Activated T-cell treated with anti-CD3 and anti-CD28 coated beads for 1 hour (primary cell): ENCODE measurements around the gene PHF21B.
"Not testable (repeated sequence)": the region's sequence is repeated elsewhere in the genome, so short reads cannot be mapped to it uniquely, and the experiment has no call there.

ENCODE experiments used
- DNase-seq: peaks from one replicate; pipeline ENCODE4 v3.0.0-alpha.2; 2020; ENCODE audit warnings: low read depth

Gene PHF21B

DNA sequence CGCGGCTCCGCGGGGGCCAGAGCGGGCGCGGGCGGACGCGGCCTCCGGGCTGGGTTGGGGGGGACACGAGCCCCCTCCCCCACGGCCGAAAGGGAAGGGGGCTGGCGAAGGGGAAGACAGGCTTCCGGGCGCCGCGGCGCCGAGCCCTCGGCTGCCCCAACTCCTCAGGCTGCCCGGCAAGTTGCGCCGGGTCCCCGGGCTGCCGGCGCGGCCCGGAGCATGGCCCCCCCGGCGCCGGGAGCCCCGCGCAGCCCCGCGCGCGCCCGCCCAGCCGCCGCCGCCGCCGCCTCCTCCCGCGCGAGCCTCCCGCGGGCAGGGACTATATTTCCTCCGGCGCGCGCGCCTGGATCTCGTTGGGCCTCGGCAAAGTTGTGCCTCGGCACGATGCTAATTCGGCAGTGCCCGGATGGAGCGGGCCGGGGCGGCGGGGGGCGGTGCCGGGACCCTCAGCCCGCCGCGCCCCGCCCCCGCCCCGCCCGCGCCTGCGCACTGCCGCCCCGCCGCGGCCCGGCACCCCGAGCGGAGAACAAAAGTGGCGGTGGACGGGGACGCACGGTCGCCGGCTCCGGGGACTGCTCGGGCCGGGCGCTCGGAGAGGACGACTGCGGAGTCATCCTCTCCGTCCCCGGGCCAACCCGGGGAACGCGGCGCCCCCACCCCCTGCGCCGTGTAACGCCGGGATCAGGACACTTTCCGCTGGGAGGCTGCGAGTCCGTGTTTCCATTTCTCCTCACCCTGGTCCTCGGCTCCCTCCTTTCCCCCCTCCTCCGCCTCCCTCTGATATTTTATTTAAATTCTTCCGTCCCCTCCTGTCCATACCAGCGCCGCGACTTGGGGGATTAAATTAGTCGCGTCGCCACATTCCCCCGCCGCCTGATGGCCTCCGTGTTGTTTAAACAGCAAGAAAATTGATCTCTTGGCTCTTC lies at the start of gene PHF21B:
PHF21B (minus strand) TSS at position 400 of the 926 bp plus-strand sequence. CDS start 456 bp downstream, outside the sequence.
- no peak for DNase-seq

DNA sequence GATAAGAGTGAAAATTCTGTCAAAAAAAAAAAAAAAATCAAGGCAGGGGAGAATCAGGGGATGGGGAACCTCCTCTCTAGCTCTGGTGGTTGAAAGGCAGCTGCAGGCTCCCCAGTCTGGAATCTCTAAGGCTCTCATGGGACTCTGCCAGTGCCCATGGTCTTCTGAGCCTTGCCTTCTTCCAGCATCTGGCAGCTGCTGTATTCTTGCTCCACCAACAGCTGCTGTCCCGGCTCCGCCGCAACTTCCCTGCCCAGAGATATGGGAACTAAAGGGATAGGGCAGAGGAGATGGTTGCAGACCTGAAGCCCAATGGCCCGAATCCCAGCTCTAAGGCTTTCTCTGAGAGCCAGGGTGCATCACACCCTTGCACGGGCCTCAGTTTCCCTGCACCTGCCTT lies 49.5 kb upstream of the PHF21B start:
- DNase-seq = no peak

DNA sequence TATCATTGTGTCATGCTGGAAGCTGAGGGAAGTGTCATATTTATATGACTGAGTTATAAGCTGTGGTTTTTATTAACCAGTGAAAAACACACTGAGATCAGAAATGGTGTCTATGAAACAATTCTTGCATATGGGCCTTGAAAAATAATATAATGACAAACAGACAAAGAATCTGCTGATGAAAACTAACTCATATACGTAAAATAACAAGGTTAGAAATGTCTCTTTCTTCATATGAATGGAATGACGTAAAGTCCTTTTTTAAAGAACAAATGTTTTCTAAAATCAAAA lies 48.8 kb upstream of the PHF21B start:
- no peak for DNase-seq

DNA sequence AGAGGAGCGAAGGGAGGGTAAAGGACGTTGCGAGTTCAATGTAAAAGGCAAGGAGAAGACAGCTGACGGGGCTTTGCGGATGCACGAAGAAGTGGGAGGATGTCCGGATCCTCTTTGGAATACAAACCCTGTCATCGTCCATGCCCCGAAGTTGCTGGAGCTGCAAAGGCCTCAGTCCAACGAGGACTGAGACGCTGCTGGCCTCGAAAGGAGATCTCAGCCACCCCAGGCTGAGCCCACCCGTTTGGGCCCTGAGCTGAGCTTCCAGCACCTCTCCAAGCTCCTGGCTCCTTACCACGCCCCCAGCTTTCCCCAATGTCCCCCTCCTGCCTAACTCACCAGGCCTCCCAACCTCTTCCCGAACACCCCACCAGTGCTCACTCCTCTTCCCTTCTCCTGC lies 46.1 kb upstream of the PHF21B start:
- DNase-seq = no peak

DNA sequence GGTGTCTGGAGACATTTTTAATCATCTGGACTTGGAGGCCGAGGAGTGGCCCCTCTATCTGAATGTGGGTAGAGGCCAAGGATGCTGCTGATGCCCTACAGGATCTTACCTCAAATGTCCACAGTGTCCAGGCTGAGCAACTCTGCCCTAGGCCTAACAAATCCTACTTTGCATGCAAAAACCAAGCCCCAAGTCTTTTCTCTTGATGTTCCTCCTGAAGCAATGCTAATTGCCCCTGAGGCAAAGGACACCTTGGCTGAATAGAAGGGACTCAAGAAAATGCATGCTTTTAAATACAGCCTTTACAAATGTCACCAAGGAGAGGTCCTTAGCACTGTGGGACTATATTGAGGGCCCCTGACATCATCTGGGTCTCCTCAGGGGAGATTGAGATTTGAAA lies 43.8 kb upstream of the PHF21B start:
- no peak for DNase-seq

DNA sequence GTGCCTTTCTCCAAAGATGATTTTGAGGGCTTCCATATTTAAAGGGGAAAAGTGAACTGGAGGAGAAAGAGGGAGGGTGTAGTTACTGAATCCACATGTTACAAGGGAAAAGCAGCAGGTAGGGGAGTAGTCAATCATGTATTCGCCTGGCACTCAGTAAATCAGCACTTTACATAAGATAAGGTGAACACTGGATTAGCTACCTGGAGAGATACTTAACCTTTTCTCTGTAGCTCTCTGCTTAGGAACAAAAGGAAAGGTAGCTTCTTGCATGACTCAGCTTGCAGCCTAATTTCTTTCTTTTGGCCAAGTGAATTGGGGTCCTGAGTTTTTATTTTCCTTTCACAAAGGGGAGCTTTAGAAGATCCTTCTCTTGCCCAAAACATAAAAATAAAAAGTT lies 43.3 kb upstream of the PHF21B start:
- DNase-seq = no peak

DNA sequence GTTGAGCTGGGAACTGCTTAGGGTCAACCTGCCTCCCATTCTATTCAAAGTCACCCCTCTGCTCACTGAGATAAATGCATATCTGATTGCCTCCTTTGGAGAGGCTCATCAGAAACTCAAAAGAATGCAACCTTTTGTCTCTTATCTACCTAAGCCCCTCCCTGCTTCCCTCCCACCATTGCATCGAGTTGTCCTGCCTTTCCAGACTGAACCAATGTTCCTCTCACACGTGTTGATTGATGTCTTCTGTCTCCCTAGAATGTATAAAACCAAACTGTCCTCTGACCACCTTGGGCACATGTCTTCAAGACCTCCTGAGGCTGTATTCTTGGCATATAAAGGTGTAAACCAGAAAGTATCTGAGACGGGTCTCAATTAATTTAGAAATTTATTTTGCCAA lies 42.9 kb upstream of the PHF21B start:
- not testable (repeated sequence) for DNase-seq

DNA sequence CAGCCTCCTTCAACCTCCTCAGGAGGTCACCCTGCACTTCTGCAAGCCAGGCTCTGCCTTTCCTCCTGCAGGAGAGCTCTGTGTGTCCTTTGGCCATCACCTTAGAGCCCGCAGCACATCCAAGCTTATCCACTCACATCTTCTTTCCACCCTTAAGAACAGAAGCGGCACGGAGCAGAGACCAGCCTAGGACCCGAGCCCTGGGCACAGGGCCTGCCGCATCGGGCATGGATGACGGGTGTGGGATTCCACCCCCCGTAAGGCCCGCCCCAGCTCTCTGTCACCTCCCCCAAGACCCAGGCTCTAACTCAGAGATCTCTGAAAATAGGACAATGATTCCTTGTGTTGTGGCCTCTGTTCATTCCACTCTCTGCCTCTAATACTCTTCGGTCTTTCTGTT lies 42.1 kb upstream of the PHF21B start:
- no peak for DNase-seq

DNA sequence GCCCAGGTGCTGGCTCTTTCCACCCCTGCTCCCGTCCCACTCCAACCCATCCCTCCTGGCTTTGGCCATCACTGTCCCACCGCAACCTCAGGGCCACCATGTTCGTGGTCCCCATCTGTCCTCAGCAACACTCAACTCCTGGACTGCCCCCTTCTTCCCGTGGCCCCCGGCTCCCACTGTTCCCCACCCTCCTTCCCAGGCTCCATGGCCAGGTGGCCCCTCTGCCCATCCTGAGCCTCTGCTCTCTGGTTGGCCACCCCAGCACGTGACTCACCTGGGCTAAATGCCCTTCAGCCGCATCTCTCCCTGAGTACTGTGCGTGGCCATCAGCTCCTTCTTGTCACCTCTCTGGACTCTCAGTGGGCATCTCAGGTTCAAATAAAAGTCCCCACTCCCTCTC lies 41.6 kb upstream of the PHF21B start:
- no peak for DNase-seq

DNA sequence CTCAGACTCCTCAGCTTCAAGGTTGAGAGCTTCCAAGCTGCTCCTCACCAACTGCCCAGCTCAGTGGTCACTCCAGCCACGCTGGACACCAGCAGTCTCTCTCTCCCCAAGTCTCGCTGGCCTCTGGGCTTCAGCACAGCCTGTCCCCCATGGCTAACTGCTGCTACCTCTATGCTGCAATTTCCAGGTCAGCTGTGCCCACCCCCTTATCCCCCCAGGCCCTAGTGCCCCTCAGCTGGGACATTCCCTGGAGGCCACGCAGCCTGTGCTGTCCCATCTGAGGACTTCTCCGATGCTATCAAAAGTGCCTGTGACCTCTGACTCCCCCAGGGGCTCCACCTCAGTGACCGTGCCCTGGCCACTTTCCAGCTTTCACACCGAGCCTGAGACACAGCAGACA lies 37.5 kb upstream of the PHF21B start:
- DNase-seq = no peak

DNA sequence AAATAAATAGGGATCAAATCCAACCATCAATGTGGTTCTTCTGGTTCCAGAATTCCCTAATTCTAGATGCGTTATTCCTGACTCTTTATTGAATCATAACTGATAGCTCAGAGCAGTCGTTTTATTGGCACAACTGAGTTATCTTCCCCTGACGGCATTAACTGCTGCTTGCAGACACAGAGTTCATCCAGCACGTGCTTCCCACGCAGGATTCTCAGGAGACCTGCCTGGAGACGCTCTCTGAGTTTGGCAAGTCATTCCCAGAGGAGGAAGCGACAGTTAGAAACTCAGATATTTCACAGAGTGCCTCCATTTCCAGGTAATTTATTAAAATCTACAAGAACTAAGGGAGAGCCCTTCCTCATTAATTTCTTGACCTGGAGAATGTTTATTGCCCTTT lies 35.4 kb upstream of the PHF21B start:
- DNase-seq = no peak

DNA sequence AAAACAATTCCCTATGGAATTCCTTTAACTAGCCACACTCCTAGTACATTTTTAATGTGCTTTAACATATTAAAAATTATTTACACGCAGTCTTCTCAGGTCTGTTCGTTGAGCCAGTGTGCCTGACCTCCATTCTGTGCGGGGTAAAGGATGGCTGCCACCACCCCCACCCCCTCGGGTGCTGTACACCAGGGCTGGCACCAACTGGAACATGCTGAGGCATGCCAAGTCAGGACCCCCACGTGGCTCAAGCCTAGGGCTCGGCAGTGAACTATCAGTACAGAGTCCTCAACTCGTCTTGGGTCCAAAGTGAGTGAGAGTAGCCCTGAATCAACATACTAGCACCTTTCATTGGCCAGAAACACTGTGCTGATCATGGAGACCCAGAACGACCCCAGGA lies 32.5 kb upstream of the PHF21B start:
- no peak for DNase-seq

DNA sequence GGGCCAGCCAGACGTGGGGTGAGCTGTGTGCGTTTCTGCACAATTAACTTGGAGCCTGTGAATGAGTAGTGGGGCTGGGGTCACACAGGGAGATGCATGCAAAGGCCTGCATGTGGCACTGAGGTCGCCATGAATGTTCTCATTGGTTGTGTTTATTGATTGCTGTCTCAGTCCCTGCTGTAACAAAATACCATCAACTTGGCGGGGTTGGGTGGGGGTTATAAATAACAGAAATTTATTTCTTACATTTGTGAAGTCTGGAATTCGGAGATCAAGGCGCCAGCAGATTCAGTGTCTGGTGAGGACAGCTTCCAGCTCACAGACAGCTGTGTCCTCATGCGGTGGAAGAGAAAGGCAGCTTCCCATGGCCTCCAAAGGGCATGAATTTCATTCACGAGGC lies 29.3 kb upstream of the PHF21B start:
- DNase-seq = no peak

DNA sequence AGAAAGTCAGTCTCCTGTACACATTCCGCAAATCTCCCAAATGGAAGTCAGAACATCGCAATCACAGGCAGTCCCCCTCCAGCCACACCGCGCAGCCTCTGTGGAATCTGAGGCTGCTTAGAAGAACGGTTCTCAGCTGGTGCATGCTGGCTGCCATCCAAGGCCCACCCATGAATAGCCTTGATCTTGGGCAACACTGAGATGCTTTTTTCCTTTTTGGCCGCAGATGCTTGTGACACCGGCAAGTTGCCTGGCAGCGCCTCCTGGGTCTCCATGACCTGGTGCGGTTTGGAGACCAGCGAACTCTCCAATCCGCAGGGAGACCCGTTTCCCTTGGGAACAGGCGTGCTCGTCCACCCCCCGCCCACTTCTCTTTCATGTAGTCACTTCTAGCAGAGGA lies 26.3 kb upstream of the PHF21B start:
- no peak for DNase-seq

DNA sequence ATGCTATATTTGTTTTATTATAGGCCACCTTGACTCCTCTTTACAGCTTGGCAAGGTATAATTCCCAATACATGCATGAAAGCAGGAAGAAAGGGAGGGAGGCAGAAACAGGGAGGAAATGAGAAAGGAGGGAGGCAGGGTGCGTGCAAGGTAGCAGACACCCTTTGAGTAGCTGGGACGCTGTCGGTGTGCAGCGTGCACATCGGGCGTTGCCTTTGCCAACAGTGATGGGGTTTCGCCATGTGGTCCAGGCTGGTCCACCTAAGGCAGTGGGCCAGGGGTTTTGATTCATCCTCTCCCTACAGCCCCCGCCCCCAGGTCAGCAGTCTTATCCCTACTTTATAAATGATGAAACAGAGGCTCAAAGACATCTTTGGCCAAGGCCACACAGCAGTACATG lies 25.0 kb upstream of the PHF21B start:
- DNase-seq = no peak

DNA sequence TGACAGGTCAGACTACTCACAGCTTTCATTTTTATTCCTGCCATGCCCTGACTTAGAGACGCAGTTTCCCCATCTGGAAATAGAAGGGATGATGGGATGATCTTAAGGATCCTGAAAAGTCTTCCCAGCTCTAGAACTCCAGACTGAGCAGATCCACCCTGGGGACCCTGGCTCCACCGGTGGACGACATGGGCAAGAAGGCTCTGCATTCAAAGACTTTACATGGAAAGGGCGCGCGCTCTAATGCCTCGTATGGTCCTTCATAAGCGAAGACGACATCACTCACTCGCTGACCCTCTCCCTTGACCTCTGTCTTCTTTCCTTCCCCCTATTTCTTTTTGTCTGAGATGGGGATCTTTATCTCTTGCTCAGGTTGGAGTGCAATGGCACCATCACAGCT lies 24.4 kb upstream of the PHF21B start:
- DNase-seq = no peak

DNA sequence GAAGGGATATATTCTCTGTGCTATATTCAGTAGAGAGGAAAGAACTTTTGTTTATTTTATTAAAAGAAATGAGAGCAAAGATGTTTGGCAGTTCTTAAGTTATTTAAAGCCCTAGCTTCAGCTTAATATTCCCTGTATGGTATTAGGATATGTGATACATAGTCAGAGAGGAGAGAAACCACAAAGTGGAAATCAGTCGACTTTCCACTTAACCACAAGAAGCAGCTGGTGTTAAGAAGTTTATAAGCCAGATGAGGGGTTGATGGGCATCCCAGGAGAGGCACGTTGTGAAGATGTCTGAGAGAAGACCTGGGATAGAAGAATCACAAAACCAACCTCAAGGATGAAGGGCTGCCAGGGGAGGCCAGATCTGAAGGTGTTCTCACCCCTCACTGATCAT lies 23.3 kb upstream of the PHF21B start:
- DNase-seq = no peak

DNA sequence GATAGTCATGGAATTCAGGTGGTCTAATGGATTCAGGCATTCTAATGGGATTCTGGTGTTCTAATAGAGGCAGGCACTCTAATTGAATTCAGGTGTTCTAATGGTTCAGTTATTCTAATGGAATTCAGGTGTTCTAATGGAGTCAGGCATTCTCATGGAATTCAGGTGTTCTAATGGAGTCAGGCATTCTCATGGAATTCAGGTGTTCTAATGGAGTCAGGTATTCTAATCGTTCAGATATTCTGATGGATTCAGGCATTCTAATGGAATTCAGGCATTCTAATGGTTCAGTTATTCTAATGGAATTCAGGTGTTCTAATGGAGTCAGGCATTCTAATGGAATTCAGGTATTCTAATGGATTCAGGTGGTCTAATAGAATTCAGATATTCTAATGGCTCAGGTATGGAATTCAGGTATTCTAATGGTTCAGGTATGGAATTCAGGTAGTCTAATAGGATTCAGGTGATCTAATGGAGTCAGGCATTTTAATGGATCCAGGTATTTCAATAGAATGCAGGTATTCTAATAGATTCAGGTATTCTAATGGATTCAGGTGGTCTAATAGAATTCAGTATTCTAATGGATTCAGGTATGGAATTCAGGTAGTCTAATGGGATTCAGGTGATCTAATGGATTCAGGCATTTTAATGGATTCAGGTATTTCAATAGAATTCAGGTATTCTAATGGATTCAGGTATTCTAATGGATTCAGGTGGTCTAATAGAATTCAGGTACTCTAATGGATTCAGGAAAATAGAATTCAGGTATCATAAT lies 22.0 kb upstream of the PHF21B start:
- DNase-seq = no peak

DNA sequence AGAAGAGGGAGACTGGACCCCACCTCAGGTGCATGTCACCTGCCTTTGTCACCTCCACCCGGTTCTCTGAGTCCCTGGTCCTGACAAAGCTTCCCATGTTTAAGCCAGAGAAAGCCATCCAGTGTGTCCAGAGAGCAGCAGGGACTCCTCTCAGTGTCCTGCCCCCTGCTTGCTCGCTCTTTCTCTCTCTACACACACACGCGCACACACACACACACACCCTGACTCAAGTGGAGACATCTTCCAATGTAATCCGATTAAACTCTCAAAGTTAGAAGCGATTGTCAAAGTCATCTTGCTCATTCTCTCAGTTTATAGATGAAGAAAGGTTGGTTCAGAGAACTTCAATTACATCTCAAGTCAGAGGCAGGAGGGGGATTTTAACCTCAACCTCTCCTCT lies 19.7 kb upstream of the PHF21B start:
- no peak for DNase-seq

DNA sequence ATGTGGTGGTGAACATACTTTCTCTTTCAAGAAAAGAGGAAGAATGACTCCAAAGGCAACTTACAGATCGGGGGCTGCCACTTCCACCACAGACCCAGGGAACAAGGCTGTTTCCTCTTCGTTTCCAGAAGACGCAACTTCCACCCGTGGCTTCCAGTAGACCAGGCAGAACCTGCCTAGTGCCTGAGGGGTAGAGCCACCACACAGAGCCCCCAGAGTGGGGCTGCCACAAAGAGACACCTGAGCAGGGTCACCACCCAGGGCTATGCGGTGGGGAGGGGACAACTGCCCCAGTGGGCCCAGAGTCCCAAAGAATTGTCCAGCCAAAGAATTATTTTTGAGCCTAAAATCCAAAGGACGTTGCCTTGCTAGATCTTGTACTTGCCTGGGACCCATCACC lies 16.7 kb upstream of the PHF21B start:
- no peak for DNase-seq

DNA sequence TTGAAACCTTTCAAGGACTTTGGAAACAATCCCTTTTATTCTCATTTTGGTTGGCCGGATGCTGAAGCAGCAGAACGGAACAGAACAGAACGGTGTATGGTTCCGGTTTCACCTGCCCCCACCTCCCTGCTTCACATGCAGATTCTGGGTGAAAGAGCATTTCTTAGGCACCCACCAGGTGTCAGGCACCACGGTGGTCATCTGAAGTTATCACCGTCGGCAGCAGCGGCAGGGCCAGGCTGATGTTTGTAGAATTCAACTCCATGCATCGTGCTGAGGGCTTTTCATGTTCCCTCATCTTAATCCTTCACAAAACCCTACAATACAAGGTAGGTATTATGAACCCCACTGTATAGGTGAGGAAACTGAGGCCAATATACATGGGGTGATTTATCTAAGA lies 13.6 kb upstream of the PHF21B start:
- DNase-seq = no peak

DNA sequence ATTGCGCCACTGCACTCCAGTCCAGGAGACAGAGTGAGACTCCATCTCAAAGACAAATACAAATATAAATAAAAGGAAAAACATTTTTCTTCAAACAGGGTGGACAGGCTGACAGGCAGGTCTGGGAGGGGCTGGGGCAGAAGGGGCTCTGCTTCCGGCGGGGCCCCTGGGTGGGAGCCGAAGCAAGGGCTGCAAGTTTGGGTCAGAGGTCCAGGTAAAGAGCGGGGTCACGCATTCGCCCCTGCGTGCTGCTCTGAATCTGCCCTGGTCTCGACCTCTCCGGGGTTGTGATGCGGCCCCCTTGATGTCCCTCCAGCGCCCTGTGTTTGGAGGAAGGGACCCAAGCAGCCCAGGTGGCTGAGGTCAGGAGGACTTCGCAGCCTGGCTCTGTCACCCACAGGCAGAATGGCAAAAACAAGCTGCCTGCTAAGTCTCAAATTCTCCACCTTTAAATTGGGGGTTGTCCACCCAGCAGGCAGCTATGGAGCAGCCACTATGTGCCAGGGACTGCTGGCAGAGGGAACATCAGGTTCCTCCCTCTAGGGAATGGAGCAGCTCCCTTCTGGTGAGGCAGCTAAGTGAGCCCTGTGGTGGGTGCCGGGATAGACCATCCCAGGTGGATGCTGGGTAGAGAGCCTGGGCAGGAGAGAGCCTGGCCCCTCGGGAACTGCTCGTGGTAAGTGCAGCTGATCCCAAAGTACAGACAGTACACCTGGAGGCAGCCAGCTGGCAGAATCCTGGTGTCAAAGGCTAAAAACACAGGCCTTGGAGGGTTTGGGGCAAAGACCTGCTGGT lies 10.3 kb upstream of the PHF21B start:
- no peak for DNase-seq

DNA sequence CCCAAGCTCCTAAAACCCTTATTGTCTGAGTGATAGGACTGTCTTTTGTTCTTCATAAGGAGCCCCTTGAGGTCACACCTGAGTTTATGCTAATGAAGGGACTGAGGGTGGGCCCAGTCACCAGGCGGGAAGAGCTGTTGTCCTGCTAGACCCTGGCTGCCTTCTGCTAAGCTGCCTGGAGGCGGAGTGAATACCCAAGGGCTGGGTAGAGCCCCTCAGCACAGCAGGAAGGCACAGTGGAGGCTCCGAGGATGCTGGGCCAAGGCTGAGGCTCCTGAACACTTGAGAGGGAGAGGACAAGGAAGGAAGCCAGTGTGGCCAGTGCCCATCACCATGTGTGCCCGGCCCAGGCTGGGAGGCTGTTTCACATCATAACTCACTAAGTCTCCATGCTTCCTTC lies 4.8 kb upstream of the PHF21B start:
- no peak for DNase-seq
